ENCODE data around the gene ADRM1.
A peak's percentile ranks its signal among the peaks of the same experiment; 100 is the strongest.

ADRM1 gene

DNA sequence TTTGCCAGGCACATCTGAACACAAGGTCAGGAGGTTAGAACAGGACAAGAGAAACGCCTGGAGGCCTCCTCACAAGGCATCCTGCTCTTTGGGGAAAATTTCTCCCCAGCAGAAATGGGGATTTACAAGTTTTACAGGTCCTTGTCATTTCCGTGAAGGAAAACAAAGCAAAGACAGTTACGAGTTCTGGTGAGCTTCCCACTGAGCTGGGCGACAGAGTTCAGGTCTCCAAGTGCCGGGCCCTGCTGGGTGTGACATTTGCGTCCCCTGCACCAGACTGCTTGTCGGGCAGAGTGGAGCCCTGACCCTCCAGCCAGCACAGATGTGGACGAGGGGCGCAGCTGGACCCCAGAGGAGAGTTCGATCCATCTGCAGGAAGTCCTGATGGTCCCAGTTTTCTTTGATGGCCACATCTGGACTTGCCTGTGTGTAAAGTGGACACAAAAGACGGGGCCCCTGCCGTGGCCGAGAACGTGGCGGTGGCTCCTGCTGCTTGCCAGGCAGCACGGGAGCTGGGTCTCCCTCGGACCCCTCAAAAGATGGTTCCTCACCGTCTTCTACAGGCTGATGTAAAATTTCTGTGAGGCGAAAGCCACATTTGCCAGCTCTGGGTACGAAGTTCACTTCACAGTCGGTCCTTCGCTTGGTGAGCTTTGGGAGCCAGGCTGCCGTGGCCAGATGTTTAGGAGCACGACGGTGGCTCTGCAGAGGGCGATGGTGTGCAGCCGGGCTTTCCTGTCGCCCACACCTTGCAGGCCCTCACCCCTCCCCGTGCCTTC is 5.2 kb upstream of the ADRM1 start:
- no peak for DNase-seq (ENCODE audit: low read depth in 3 of 3, low spot score in 1 of 3)

DNA sequence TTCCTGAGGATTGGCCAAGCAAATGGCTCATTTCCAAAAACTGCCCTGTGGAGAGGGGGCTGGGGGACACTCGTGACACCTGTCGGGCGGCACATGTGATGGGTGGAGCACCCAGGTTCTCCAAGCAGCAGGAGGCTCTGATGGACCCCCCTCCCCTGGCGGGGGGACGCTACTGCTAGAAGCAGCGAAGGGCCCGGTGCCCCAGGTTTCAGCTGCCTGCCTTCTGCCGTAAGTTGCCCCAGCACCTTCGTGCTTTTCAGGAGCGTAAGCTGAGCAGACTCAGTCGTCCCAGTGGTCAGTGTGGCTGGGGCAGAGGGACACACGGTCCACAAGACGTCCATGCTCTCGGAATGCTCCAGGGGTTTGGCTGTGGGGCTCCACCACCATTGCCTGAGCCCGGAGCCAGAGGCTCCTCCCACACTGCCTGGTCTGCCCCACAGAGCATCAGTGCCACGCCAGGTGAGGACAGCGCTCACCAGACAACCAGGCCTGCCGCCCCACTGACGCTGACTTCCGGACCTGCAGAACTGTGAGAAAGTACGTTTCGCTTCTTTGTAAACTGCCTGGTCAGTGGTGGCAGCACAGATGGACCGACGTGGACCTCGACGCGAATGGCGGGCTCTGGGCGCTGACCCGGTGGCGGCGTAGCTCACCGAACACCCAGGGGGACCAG is 4.1 kb upstream of the ADRM1 start:
- no peak for DNase-seq (ENCODE audit: low read depth in 3 of 3, low spot score in 1 of 3)

DNA sequence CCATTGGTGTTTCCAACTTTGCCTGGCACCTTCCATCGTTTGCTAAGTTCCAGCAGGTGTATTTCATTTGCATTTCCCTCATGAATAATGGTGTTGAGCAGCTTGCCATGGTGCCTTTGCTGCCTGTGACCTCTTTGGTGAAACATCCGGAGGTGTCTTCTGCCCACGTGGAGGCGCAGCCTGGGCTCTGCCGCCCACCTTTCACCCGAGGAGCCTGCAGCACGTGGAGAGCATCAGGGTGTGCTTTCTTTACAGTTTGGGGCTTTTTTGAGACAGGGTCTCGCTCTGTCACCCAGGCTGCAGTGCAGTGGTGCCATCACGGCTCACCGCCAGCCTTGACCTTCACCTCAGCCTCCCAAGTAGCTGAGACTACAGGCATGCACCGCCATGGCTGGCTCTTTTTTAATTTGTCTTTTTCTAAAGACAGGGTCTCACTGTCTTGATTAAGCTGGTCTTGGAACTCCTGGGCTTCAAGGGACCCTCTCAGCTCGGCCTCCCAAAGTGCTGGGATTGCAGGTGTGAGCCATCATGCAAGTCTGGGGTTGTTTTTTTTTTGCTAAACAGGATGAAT is 3.0 kb upstream of the ADRM1 start:
- no peak for DNase-seq (ENCODE audit: low read depth in 3 of 3, low spot score in 1 of 3)

GRCh38 chr20:62300319-62300718 is 2.5 kb upstream of the ADRM1 start:
- no peak for DNase-seq (ENCODE audit: low read depth in 3 of 3, low spot score in 1 of 3)

DNA sequence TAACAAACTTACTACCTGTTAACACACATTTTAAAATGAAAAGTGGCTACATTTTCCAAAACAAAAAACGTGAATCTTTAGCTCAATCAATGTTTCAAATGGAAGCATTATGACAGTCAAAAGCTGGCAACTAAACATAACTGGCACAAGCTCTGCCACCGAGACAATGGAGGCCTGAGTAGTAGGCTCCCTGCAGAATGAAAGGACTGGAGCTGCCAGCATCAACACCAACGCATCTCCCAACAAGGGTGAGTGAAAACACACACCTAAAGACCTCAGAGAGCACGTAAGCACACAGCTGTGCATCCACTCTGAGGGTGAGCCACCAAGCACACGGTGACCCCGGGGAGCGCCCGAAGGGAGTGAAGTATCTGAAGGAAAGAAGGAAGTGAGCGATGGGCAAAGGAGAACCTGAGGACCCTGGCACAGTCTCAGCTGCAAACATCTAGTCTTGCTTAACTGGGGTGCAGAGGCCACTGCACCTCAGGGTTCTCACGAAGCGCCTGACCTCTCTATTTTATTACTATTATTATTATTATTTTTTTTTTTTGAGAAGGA is 1.6 kb upstream of the ADRM1 start:
- DNase-seq (ENCODE audit: low read depth in 3 of 3, low spot score in 1 of 3), result no peak

DNA sequence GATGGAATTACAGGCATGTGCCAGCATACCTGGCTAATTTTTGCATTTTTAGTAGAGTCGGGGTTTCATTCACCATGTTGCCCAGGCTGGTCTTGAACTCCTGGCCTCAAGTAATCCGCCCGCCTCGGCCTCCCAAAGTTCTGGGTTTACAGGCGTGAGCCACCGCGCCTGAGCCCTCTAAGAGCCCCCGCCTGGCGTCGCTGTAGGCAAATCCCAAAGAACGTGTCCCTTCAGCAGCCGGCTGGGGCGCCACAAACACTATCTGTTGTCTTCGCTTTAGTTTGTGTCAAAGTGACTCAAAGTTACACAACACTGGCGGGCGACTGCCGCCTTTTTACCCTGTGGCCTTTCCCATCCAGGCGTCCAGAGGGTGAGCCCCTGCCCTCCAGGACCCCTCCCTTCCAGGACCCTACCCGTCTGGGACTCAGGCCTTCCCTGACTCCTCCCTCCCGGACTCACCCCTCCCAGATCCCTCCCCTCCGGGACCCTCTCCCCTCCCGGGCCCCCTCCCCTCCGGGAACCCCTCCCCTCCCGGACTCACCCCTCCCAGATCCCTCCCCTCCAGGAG is 940 bp upstream of the ADRM1 start:
- DNase-seq (ENCODE audit: low read depth in 3 of 3, low spot score in 1 of 3), result peak; percentile 61 to 72 (median 64)

- DNase-seq (ENCODE audit: low read depth in 3 of 3, low spot score in 1 of 3), result no peak
Observed at GRCh38 chr20:62303062-62303339, 204 bp downstream of the ADRM1 start.

DNA sequence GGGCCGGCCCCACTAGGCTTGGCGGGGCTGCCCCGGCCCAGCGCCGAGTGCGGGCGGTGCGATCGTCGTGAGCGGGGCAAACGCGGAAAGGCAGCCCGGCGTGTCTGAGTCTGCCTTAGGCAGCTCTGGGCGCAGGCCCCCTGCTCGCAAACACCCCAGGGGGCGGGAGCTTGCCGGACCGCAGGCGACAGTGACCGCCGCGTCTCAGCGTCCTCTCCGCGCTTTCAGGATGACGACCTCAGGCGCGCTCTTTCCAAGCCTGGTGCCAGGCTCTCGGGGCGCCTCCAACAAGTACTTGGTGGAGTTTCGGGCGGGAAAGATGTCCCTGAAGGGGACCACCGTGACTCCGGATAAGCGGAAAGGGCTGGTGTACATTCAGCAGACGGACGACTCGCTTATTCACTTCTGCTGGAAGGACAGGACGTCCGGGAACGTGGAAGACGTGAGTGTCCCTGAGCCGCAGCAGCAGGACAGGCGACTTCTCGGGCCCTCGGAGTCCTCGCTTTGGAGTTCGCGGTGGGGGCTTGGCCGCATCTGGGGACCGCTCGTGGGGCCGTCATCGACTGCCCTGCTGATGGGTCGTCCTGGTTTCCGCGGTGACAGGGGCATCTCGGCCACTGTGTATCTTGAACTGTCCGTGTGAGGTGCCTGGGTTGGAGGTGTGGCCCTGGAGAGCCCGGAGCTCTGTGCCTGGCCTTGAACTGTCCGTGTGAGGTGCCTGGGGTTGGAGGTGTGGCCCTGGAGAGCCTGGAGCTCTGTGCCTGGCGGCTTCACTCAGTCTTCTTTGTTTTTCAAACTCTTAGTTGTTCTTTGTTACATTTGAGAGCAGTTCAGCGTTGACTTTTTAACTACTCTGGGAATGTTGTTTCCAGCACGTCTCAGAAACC is 786 bp downstream of the ADRM1 start:
- DNase-seq (ENCODE audit: low read depth in 3 of 3, low spot score in 1 of 3), result no peak

- no peak for DNase-seq (ENCODE audit: low read depth in 3 of 3, low spot score in 1 of 3)
Observed at GRCh38 chr20:62304331-62305148, 1.7 kb downstream of the ADRM1 start.

DNA sequence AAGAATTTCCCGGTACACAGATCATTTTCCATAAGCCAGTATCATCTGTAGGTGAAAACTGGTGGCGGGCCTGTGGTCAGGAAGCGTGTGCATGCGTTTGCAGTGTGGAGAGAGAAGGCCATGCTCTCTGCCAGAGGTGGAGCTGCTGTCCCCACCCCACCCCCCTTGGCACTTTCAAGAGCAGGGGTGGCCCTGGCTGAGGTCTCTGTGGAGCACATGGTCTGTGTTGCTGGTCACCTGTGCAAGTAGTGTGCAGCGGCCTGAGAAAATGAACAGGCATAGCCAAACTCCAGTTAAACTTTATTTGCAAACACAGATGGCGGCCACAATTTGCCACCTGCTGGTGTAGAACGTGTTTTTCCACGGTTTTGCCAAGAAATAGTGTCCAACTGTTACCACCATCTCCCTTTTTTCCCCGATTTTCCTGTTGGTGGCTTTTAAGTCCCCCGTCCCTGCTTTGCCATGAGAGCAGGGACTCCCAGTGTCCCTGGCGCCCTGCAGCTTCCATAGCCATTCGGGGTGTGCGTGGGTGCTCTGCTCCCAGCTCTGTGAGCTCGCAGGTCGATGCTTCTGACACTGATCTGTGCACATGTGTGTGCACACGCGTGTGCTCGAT is 2.5 kb downstream of the ADRM1 start:
- DNase-seq (ENCODE audit: low read depth in 3 of 3, low spot score in 1 of 3), result no peak

DNA sequence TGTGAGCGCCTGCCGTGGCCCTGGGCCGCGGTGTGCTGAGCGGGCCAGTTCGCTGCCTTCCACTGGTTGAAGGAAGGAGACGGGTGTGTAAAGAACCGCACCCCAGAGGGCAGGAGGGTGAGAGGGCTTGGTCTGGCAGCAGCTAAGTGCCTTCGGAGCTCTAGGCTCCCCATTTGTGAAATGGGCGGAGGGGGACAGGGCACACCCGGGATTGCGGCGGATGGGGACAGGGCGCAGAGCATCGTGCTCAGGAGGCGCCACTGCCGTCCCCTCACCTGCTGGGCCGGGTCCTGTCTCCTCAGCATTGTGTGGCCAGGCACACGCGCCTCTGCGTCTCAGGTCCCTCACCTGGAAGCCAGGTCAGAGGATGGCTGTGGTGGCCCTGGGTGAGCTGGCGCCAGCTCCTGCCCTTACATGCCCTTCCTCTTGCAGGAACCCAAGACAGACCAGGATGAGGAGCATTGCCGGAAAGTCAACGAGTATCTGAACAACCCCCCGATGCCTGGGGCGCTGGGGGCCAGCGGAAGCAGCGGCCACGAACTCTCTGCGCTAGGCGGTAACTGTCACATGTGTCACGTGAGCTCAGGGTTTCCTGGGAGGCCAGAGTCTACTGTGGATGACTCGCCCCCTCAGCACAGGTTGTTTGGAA is 3.1 kb downstream of the ADRM1 start:
- DNase-seq (ENCODE audit: low read depth in 3 of 3, low spot score in 1 of 3), result no peak

DNA sequence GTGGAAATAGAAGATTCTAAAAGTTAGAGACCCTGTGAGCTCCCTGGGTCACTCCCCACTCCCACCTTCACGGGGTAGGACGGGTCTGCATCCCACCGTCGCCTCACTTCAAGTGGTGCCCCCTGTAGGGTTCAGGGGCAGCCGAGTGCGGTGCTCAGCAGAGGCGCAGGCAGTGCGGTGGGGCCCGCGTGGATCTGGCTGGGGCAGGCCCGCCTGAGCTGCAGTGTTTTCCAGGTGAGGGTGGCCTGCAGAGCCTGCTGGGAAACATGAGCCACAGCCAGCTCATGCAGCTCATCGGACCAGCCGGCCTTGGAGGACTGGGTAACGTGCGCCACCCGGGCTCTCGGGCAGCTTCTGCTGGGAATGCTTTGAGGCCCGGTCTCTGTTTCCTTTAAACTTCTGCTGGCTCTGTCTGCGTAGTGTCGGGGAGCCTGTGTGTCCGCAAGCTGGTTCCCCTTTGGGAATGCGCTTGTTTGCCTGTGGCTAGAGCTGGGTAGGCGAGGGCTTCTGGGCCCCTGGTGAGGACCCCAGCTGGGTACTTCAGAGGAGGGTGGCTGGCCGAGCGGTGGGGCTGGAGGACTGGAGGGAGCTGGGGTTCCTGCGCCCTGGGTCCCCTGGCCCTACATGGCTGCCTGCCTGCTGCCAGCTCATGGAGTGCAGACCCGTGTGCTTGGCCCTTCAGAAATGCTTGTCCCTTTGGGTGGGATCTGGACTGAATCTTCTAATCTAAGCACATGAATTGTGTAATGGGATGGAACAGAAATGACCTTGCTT is 3.8 kb downstream of the ADRM1 start:
- DNase-seq (ENCODE audit: low read depth in 3 of 3, low spot score in 1 of 3), result no peak

GRCh38 chr20:62307226-62308101 is 4.7 kb downstream of the ADRM1 start:
- DNase-seq (ENCODE audit: low read depth in 3 of 3, low spot score in 1 of 3), result no peak

- no peak for DNase-seq (ENCODE audit: low read depth in 3 of 3, low spot score in 1 of 3)
Observed at GRCh38 chr20:62308102-62308822, 5.5 kb downstream of the ADRM1 start.

GRCh38 chr20:62309198-62309944 is 6.6 kb downstream of the ADRM1 start:
- no peak for DNase-seq (ENCODE audit: low read depth in 3 of 3, low spot score in 1 of 3)

Measured in stimulated activated CD4-positive, alpha-beta T cell treated with anti-CD3 and anti-CD28 coated beads, TNF-alpha, amount 100 ng/mL, for 1 hour (primary cell).